OCI-LY3 (cell line): ENCODE measurements around the gene GEN1.

Source experiments
- CTCF ChIP-seq: fragments of 200-600, 300-600 bp; sonication (generic); IDR thresholded peaks from 2 replicates; pipeline ENCODE4 v1.5.1; 2014; ENCODE audit warnings: antibody characterized with exemption, low read length, low read depth
- EZH2phosphoT487 ChIP-seq: fragments of 200-600 bp; shearing (Covaris generic); IDR thresholded peaks from 2 replicates; pipeline ENCODE4 v1.6.1; 2018; ENCODE audit warnings: antibody characterized with exemption, mixed run types, low read depth

GRCh38 chr2:17719562-17720371 is 34.2 kb upstream of the GEN1 start:
- TF ChIP-seq CTCF (peak; percentile 84), EZH2phosphoT487 (no peak)
